ENCODE results near the gene ZMYND8. TPM values are rescaled to one million over a fixed set of nuclear protein-coding genes. Genes with fewer than 3 reads are reported as not detected.

Gene ZMYND8
- total RNA-seq, 1 experiment from 2014 or later = 50.7 TPM

GRCh38 chr20:47212606-47213207 is 143.8 kb downstream of the ZMYND8 start:
- POLR2A ChIA-PET = no interaction called here
- Histone ChIP-seq H3K4me3 (ENCODE audit: low read depth in 2 of 2, low read length in 2 of 2) (no peak overlapping the region), H3K36me3 (ENCODE audit: control insufficient read depth, insufficient read depth, low read length) (peaks cover 4% of the 10 kb centered on the region; the same call in 1 of the 2 replicates), H3K27me3 (ENCODE audit: control insufficient read depth, insufficient read depth, low read length) (no peaks in the 10 kb centered on the region), H3K4me1 (ENCODE audit: control insufficient read depth, insufficient read depth, low read length) (no peaks in the 10 kb centered on the region), H3K9me3 (ENCODE audit: control insufficient read depth, insufficient read depth, low read depth, low read length) (no peaks in the 10 kb centered on the region), H3K27ac (ENCODE audit: low read length) (no peak overlapping the region)
- in situ Hi-C loops (cut with HindIII; ENCODE audit: low pct_unique_long_range_greater_than_20kb, low sequenced_read_pairs) = no loop called here
- intact Hi-C loops (cut with micrococcal nuclease; ENCODE audit: unreplicated experiment) = no loop called here
- TF ChIP-seq CTCF (IDR thresholded peaks at IDR 0.05) (no peak), POLR2AphosphoS5 (IDR thresholded peaks at IDR 0.05; ENCODE audit: low read depth, low read length) (no peak), REST (IDR thresholded peaks at IDR 0.05; ENCODE audit: insufficient read depth in 1 of 2, low read depth in 2 of 2, low read length in 1 of 2) (no peak), SIN3A (IDR thresholded peaks at IDR 0.05; ENCODE audit: borderline replicate concordance, insufficient read depth, low read depth, low read length) (no peak), TCF7L2 (IDR thresholded peaks at IDR 0.05; ENCODE audit: low read depth, low read length) (no peak)
- no peak for ATAC-seq
- BruUV-seq (replicated peaks) = no TSS peak
- no peak for DNase-seq (ENCODE audit: low read depth, low spot score)
- CTCF ChIA-PET = no interaction called here

GRCh38 chr20:47211036-47211435 is 145.5 kb downstream of the ZMYND8 start:
- intact Hi-C loops (cut with micrococcal nuclease; ENCODE audit: unreplicated experiment) (no loop called here), in situ Hi-C loops (cut with HindIII; ENCODE audit: low pct_unique_long_range_greater_than_20kb, low sequenced_read_pairs) (no loop called here)
- POLR2A ChIA-PET = no interaction called here
- 0 out of 2 replicates have a peak, but pooled peaks cover 4% of the 10 kb centered on the region for H3K4me1 ChIP-seq (ENCODE audit: control insufficient read depth, insufficient read depth, low read length)
- H3K36me3 ChIP-seq (ENCODE audit: control insufficient read depth, insufficient read depth, low read length) = peaks cover 2% of the 10 kb centered on the region; the same call in 1 of the 2 replicates
- H3K4me3 ChIP-seq (ENCODE audit: low read depth in 2 of 2, low read length in 2 of 2) = no peak overlapping the region
- no TSS peak for BruUV-seq (replicated peaks)
- TF ChIP-seq CTCF (IDR thresholded peaks at IDR 0.05) (no peak), REST (IDR thresholded peaks at IDR 0.05; ENCODE audit: insufficient read depth in 1 of 2, low read depth in 2 of 2, low read length in 1 of 2) (no peak), SIN3A (IDR thresholded peaks at IDR 0.05; ENCODE audit: borderline replicate concordance, insufficient read depth, low read depth, low read length) (no peak), TCF7L2 (IDR thresholded peaks at IDR 0.05; ENCODE audit: low read depth, low read length) (no peak), POLR2AphosphoS5 (IDR thresholded peaks at IDR 0.05; ENCODE audit: low read depth, low read length) (no peak)
- no peak overlapping the region for H3K27ac ChIP-seq (ENCODE audit: low read length)
- no peaks in the 10 kb centered on the region for H3K9me3 ChIP-seq (ENCODE audit: control insufficient read depth, insufficient read depth, low read depth, low read length)
- H3K27me3 ChIP-seq (ENCODE audit: control insufficient read depth, insufficient read depth, low read length) = no peaks in the 10 kb centered on the region
- ATAC-seq (no peak), DNase-seq (ENCODE audit: low read depth, low spot score) (no peak)
- CTCF ChIA-PET = no interaction called here

Measured in Panc1 (cell line).